Activated CD4-positive, CD25-positive, alpha-beta regulatory T cell treated with anti-CD3 and anti-CD28 coated beads, Interleukin-2, amount 50 U/mL, for 24 hours (primary cell): Measurements from ENCODE around the gene TFR2.

Source experiments
- ATAC-seq, 2 donors: fragments of 150-1000 bp; cut with Tn5 transposase; one replicate each; pipeline ENCODE4 v1.10.0; 2021; ENCODE audit warnings: mild to moderate bottlenecking in 1 of 2, moderate library complexity in 1 of 2

Gene TFR2

GRCh38 chr7:100611983-100612729, 29.2 kb downstream of the TFR2 start, which contains the start of gene MOSPD3:
Gene MOSPD3 (plus strand): TSS chr7:100612540. CDS start chr7:100612792, 252 bp downstream.
- peak; percentile 95 for ATAC-seq

- no peak for ATAC-seq
These were observed 31.4 kb downstream of the TFR2 start for GRCh38 chr7:100609958-100610357.

- no peak for ATAC-seq
These were observed 34.2 kb downstream of the TFR2 start for GRCh38 chr7:100607111-100607510.

GRCh38 chr7:100606313-100606712, 35.0 kb downstream of the TFR2 start:
- no peak for ATAC-seq

- peak; percentile 13 to 16 for ATAC-seq
These were observed 36.1 kb downstream of the TFR2 start for GRCh38 chr7:100604976-100605911.

GRCh38 chr7:100604028-100604975, 37.0 kb downstream of the TFR2 start:
- ATAC-seq = peak; percentile 73

GRCh38 chr7:100603726-100604027, 37.7 kb downstream of the TFR2 start:
- no peak for ATAC-seq

GRCh38 chr7:100602889-100603725, 38.2 kb downstream of the TFR2 start:
- no peak for ATAC-seq

- no peak for ATAC-seq
These were observed 40.7 kb downstream of the TFR2 start for GRCh38 chr7:100600730-100601038.

- no peak for ATAC-seq
These were observed 41.2 kb downstream of the TFR2 start for GRCh38 chr7:100599911-100600729.

GRCh38 chr7:100598425-100598824, 42.9 kb downstream of the TFR2 start:
- no peak for ATAC-seq

GRCh38 chr7:100595188-100595587, 46.2 kb downstream of the TFR2 start:
- no peak for ATAC-seq

- no peak for ATAC-seq
These were observed 49.8 kb downstream of the TFR2 start for GRCh38 chr7:100591596-100591995.

- ATAC-seq = no peak
These were observed 51.1 kb downstream of the TFR2 start for GRCh38 chr7:100590077-100590737.

GRCh38 chr7:100589341-100589947, 51.9 kb downstream of the TFR2 start:
- no peak for ATAC-seq

GRCh38 chr7:100588438-100588837, 52.9 kb downstream of the TFR2 start:
- ATAC-seq = no peak

GRCh38 chr7:100586266-100587025, 54.9 kb downstream of the TFR2 start, which contains the start of gene FBXO24:
Gene FBXO24 (plus strand): TSS chr7:100586328. CDS start chr7:100586626, 298 bp downstream.
- peak; percentile 88 to 92 for ATAC-seq

- peak; percentile 6 to 9 for ATAC-seq
These were observed 55.7 kb downstream of the TFR2 start, which contains the start of gene LRCH4 for GRCh38 chr7:100585511-100586265. Gene LRCH4 (minus strand): TSS chr7:100586129. CDS start chr7:100586100, 29 bp downstream.
